Adrenal gland (tissue), 12 donors: Measurements from ENCODE around the gene POLD2. TPM values are rescaled to one million over a fixed set of nuclear protein-coding genes. Genes with fewer than 3 reads are reported as not detected.

Experiments
- DNase-seq, 7 donors: peaks; one replicate each; pipeline ENCODE4 v3.0.0-alpha.2; 2019 to 2020
- H3K27ac ChIP-seq, 5 donors: fragments of 200-600 bp; sonication (generic) in 4 of 5; 1 replicate in 3 of 5; 2 replicates in 2 of 5; pipeline versions ENCODE4 v1.5.1 to v1.8.0; 2016 to 2020; ENCODE audit warnings: mild to moderate bottlenecking in 1 of 5
- H3K27me3 ChIP-seq: fragments of 200-600 bp; 2 replicates; pipeline ENCODE4 v1.8.0; 2021
- H3K36me3 ChIP-seq, 2 donors: fragments of 200-600 bp; replicated peaks in 1 of 2; 1 replicate in 1 of 2; 2 replicates in 1 of 2; pipeline versions ENCODE4 v1.5.1 to v1.8.0; 2018 to 2022
- H3K4me1 ChIP-seq, 2 donors: fragments of 200-600 bp; replicated peaks in 1 of 2; 1 replicate in 1 of 2; 2 replicates in 1 of 2; pipeline versions ENCODE4 v1.5.1 to v1.8.0; 2018 to 2021
- H3K4me3 ChIP-seq, 4 donors: fragments of 200-600 bp; sonication (generic) in 3 of 4; one replicate each; pipeline ENCODE4 v1.5.1; 2016 to 2018
- H3K9me3 ChIP-seq, 3 donors: fragments of 200-600 bp; sonication (generic) in 1 of 3; replicated peaks in 1 of 3; 1 replicate in 2 of 3; 2 replicates in 1 of 3; pipeline versions ENCODE4 v1.5.1 to v1.8.0; 2016 to 2021
- POLR2A ChIP-seq, 2 donors: fragments of 450-650 bp; IDR thresholded peaks; one replicate each; pipeline ENCODE4 v1.6.1; 2017; ENCODE audit warnings: antibody characterized with exemption in 2 of 2, mild to moderate bottlenecking in 2 of 2, moderate library complexity in 1 of 2
- WGBS, 4 donors: extraction: QIAGEN DNeasy Blood & Tissue Kit in 2 of 4; methylation state at CpG; one replicate each; pipeline versions ENCODE4 v1.1.5 to v1.1.7; 2013 to 2017; 5-methylcytosine and 5-hydroxymethylcytosine counted together
- intact Hi-C, 2 donors: fragments of 100-400 bp; cut with DNase I; formaldehyde crosslinking; loops; one replicate each; pipeline versions ENCODE4 v1.14.1 to v1.15.0; 2022 to 2023
- polyA plus RNA-seq, 3 donors: library from polyadenylated mRNA; stranded (reverse); fragments of 200-250 nt in 2 of 3; fragments of 350-450 nt in 1 of 3; fragmentation: Illumina TruSeq in 1 of 3; extraction: RNeasy Lipid Tissue Mini Kit (QIAGEN cat#74804) in 1 of 3; gene quantifications; one replicate each; pipeline ENCODE4 v1.2.3, GENCODE V29; 2013 to 2014
- total RNA-seq, 9 donors: library from RNA; depleted of rRNA in 4 of 9; stranded (reverse); fragments of >200 nt in 4 of 9; fragments of 120-200 nt in 1 of 9; fragmentation: NEBNext Ultra II Directional in 1 of 9; extraction: Animal tissue kit (Norgen Biotek cat#: 25700) in 1 of 9; gene quantifications; one replicate each; pipeline versions ENCODE4 v1.1.0 to v1.2.4, GENCODE V29; 2013 to 2023
- TF ChIP-seq, protein P1 (sequence below), 6 experiments: fragments of 450-650 bp in 4 of 6; fragments of 200-600 bp in 2 of 6; sonication (generic) in 1 of 6; IDR thresholded peaks; 1 replicate in 5 of 6; 2 replicates in 1 of 6; pipeline versions ENCODE4 v1.5.1 to v1.8.0; 2016 to 2021; ENCODE audit warnings: antibody characterized with exemption in 6 of 6, mild to moderate bottlenecking in 2 of 6, moderate library complexity in 1 of 6
- donor health status: healthy with polysubstance abuse.
- donor health status: Bipolar disorder and iron deficiency.
- donor health status: DM: yes; HTN: yes; CAD: no.
- donor health status: DM: no; HTN: no; CAD: no.
- donor health status: DM: no; HTN: no; CAD: no.
- donor health status: DM: yes; HTN: yes; CAD: no.

The POLD2 gene
- total and polyA plus RNA-seq, 12 donors: 47.5 to 127 (median 78.1) TPM

DNA sequence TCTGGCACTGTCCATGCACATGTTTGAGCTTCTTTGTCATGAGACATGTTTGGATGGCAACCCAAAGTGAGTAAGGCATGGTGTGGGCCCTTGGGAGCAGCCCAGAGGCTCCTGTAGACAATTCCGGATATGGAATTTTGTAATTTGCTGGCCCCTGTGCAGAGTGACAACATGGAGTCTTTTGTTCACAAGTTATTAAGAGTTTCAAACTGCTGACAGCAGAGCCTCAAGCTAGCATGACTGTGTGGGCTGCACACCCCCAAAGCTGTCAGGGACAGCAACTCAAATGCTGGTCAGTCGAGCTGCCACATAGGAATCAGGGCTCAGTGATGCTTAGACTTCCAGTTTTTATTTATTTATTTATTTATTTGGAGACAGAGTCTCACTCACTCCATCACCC is 24.8 kb upstream of the POLD2 start:
- TF ChIP-seq POLR2A (IDR thresholded peaks at IDR 0.05): no peak
- TF ChIP-seq, protein P1, sequence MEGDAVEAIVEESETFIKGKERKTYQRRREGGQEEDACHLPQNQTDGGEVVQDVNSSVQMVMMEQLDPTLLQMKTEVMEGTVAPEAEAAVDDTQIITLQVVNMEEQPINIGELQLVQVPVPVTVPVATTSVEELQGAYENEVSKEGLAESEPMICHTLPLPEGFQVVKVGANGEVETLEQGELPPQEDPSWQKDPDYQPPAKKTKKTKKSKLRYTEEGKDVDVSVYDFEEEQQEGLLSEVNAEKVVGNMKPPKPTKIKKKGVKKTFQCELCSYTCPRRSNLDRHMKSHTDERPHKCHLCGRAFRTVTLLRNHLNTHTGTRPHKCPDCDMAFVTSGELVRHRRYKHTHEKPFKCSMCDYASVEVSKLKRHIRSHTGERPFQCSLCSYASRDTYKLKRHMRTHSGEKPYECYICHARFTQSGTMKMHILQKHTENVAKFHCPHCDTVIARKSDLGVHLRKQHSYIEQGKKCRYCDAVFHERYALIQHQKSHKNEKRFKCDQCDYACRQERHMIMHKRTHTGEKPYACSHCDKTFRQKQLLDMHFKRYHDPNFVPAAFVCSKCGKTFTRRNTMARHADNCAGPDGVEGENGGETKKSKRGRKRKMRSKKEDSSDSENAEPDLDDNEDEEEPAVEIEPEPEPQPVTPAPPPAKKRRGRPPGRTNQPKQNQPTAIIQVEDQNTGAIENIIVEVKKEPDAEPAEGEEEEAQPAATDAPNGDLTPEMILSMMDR (IDR thresholded peaks at IDR 0.05): no peak
- no peaks in the 10 kb centered on the region for H3K9me3 ChIP-seq
- DNase-seq: peak in 1 of 7 donors; percentile 4
- H3K4me1 ChIP-seq: peaks cover 8% of the 10 kb centered on the region in 2 donors
- H3K27me3 ChIP-seq: peaks cover 12% of the 10 kb centered on the region
- WGBS, 4 donors: 72 to 87% (median 81%) methylated on average over 2 of the region's 2 CpGs
- no peak overlapping the region for H3K27ac ChIP-seq
- no peaks in the 10 kb centered on the region for H3K36me3 ChIP-seq
- no peak overlapping the region for H3K4me3 ChIP-seq
- intact Hi-C loops: no loop called here

DNA sequence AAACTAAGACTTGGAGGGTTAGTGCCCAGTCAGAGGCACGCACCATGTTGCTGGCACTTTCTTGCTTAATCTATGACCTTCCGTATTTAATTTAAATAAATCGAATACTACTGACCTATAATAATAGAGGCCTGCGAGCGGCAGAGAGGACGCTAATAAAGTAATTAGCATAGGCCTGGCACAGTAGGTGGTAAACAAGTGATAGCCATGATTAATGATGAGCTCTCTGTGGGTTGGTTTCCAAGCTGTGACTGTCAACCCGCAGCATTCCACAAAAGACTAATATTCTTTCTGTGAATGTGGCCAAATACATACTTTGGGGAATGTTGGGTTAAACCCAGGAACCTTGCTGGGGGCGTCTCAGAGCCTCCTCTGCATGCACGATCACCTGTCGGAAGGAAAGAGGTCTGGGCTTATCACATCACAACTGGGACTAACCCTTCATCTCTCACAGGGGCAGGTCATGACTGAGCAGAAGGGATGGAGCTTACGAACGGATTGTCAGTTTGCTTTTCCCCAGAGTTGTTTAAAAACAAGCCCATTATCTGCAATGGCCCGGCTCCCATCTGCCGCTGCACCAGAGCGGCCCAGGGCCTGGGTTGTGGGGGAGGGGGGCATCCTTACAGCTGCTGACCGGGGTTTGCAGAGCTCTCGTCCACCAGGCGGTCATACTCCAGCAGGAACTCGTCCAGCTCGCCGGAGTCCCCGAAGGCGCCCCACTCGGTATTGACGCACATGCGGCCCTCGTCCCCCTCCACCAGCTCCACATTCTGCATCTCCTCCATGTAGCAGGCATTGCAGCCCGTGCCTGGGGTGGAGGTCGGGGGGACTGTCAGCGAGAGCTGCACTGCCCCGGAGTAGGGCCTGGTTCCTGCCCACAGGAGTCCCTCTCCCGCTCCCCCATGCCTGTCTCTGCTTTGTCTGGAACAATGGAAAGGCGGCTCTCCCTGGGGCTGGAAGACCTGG is 24.0 kb upstream of the POLD2 start:
- no peaks in the 10 kb centered on the region for H3K36me3 ChIP-seq
- intact Hi-C loops: no loop called here
- H3K4me1 ChIP-seq: peaks cover 8% of the 10 kb centered on the region in 2 donors
- peak in 2 of 7 donors; percentile 4 to 14 for DNase-seq
- no peak for TF ChIP-seq POLR2A (IDR thresholded peaks at IDR 0.05)
- TF ChIP-seq, protein P1 (IDR thresholded peaks at IDR 0.05): no peak
- no peaks in the 10 kb centered on the region for H3K9me3 ChIP-seq
- peaks cover 12% of the 10 kb centered on the region for H3K27me3 ChIP-seq
- WGBS, 4 donors: 72 to 79% (median 77%) methylated on average over 18 to 33 of the region's 33 CpGs
- no peak overlapping the region for H3K4me3 ChIP-seq
- H3K27ac ChIP-seq: no peak overlapping the region

DNA sequence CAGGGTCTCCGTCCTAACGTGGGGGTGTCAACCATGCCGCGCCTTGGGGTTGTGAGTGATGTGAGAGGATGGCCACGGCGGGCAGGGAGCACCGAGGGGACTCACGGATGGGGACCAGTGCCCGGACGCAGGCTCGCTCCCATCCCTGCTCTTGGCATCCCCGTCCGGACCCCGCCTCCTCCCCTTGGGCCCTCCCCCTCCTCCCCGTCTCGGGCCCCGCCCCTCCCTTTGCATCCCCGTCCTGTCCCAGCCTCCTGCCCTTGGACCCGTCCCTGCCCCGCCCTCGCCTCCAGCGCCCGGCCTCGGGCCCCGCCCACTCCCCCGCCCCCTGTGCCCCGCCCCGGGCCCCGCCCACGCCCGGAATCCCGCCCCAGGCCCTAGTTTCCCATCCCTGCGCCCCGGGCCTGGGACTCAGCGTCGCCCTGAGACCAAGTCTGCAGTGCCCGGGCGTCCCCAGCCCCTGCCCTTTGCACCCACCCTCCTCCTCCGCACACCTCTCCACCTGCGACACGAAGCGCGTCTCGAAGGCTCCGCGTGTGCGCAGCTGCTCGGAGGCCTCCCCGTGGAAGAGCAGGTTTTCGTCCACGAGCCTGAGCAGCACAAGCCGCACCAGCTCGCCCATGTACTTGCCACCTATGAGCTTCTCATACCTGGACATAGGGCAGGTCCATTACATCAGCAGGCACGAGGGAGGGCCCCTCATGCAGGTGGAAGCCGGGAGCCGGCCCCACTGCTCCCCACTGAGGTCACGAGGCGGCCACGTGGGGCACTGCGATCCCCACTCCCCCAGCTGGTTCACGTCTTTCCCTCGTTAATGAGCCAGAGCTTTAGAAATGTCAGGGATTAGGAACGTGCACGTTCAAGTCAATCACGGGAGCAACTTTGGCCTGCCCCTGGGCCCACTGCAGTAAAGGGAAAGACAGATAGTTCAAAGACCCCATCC is 22.9 kb upstream of the POLD2 start:
- Histone ChIP-seq H3K27ac (no peak overlapping the region), H3K9me3 (no peaks in the 10 kb centered on the region), H3K36me3 (no peaks in the 10 kb centered on the region), H3K4me3 (peak overlapping the region in 1 of 4 donors; percentile 50), H3K27me3 (peaks cover 12% of the 10 kb centered on the region), H3K4me1 (peaks cover 8% of the 10 kb centered on the region in 2 donors)
- WGBS, 4 donors: 23 to 84% (median 29%) methylated on average over 10 to 65 of the region's 65 CpGs
- intact Hi-C loops: no loop called here
- no peak for TF ChIP-seq POLR2A (IDR thresholded peaks at IDR 0.05)
- TF ChIP-seq, protein P1 (IDR thresholded peaks at IDR 0.05): no peak
- DNase-seq: peak; percentile 62 to 81 (median 76)
